ENCODE results near the gene TMEM178B.

The TMEM178B gene

GRCh38 chr7:141232286-141233051 is 158.6 kb downstream of the TMEM178B start:
- DNase-seq (ENCODE audit: low read depth) = no peak
- H3K4me3 ChIP-seq (ENCODE audit: low read depth, low read length) = no peak overlapping the region
- TF ChIP-seq CTCF (IDR thresholded peaks at IDR 0.05; ENCODE audit: insufficient read depth, low read depth, low read length, missing control alignments) = no peak

DNA sequence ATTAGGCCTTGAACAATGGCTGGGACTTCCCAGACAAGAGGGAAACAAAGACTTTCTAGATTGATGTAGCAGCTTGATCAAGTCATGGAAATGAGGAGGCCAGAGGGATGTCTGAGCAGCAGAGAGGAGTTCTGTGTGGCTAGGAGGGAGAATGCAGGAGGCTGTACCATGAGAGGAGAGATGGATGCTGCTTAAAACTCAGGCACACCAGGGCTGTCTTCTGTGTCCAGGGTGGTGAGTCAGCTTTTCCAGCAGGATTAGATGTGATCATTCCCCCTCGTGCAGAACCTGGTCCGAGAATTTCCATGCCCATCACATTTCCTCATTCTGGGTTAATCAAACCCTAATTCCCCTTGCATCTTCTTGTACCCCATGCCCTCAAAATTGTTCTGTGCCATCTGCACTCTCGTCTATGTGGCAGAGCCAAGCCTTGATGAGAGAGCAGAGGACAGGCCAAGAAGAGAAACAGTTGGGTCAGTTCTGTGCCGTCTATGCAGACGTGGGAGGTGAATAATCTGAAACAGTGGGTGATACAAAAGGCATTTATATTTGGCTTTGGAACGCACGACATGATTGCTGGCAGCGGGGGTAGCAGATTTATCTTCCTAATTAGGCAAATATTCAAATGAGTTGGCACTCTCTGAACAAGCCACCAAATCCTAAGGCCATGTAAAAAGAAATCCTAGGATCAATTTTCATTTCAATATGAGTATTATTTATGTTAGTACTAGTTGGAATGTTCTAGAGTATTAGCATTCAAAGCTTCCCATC is 160.7 kb downstream of the TMEM178B start:
- TF ChIP-seq CTCF (IDR thresholded peaks at IDR 0.05; ENCODE audit: insufficient read depth, low read depth, low read length, missing control alignments) = no peak
- no peak for DNase-seq (ENCODE audit: low read depth)
- no peak overlapping the region for H3K4me3 ChIP-seq (ENCODE audit: low read depth, low read length)

DNA sequence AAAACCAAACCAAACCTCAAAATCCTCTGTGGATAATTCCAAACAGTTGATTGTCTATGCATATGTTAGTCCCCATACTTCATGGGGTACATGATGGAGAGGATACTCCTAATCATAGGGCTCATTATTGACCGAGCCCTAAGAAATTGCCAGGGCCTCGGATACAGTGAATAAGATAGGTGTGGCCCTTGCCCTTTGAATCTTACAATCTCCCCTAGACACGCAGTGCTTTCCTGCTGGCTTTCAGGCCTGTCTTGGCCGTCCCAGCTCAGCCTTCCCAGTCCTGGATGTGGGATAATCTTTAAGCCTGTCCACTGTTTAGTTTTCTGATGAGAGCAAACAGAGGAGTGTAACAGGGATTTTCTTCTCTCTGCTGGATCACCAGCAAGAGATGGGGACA is 161.8 kb downstream of the TMEM178B start:
- no peak overlapping the region for H3K4me3 ChIP-seq (ENCODE audit: low read depth, low read length)
- no peak for DNase-seq (ENCODE audit: low read depth)
- TF ChIP-seq CTCF (IDR thresholded peaks at IDR 0.05; ENCODE audit: insufficient read depth, low read depth, low read length, missing control alignments) = no peak

- TF ChIP-seq CTCF (IDR thresholded peaks at IDR 0.05; ENCODE audit: insufficient read depth, low read depth, low read length, missing control alignments) = no peak
- H3K4me3 ChIP-seq (ENCODE audit: low read depth, low read length) = no peak overlapping the region
- DNase-seq (ENCODE audit: low read depth) = no peak
These were observed 164.9 kb downstream of the TMEM178B start for GRCh38 chr7:141238596-141239243.

DNA sequence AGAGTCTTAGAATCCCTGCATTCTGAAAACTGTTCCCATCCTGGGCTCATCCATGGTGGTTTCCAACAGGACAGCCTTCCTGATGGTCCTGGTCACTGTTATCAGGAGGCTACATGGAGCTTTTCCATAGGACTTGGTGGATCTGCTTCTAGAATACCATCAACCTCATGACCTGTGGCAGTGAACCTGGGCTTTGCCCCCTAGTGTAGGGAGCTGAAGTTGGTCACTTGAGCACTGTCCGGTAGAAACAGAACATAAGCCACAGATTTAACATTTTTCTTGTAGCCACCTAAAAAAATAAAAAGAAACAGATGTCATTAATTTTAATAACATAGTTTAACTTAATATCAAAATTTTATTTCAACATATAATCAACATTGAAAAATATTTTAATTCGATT is 165.8 kb downstream of the TMEM178B start:
- H3K4me3 ChIP-seq (ENCODE audit: low read depth, low read length) = no peak overlapping the region
- DNase-seq (ENCODE audit: low read depth) = no peak
- TF ChIP-seq CTCF (IDR thresholded peaks at IDR 0.05; ENCODE audit: insufficient read depth, low read depth, low read length, missing control alignments) = no peak

GRCh38 chr7:141242568-141242967 is 168.7 kb downstream of the TMEM178B start:
- no peak for DNase-seq (ENCODE audit: low read depth)
- no peak overlapping the region for H3K4me3 ChIP-seq (ENCODE audit: low read depth, low read length)
- no peak for TF ChIP-seq CTCF (IDR thresholded peaks at IDR 0.05; ENCODE audit: insufficient read depth, low read depth, low read length, missing control alignments)

Measured in GM12865 (cell line).